ENCODE data around the gene TRPV3. TPM values are rescaled to one million over a fixed set of nuclear protein-coding genes. Genes with fewer than 3 reads are reported as not detected.

Gene TRPV3
- total RNA-seq, 1 donor from 2014 or later: 0.26 TPM

GRCh38 chr17:3547628-3548027, 10.0 kb downstream of the TRPV3 start:
- no peaks in the 10 kb centered on the region for H3K4me1 ChIP-seq
- H3K27me3 ChIP-seq: no peaks in the 10 kb centered on the region
- DNase-seq (no peak), ATAC-seq (no peak)
- H3K27ac ChIP-seq: no peak overlapping the region
- no peak overlapping the region for H3K4me3 ChIP-seq
- intact Hi-C loops (cut with DNase I): no loop called here
- no peak for TF ChIP-seq CTCF (IDR thresholded peaks at IDR 0.05)
- H3K36me3 ChIP-seq: no peaks in the 10 kb centered on the region
- H3K9me3 ChIP-seq: no peaks in the 10 kb centered on the region

- H3K27ac ChIP-seq: no peak overlapping the region
- no peaks in the 10 kb centered on the region for H3K27me3 ChIP-seq
- no peak overlapping the region for H3K4me3 ChIP-seq
- no peak for DNase-seq
- no peak for TF ChIP-seq CTCF (IDR thresholded peaks at IDR 0.05)
- H3K9me3 ChIP-seq: no peaks in the 10 kb centered on the region
- intact Hi-C loops (cut with DNase I): no loop called here
- H3K36me3 ChIP-seq: no peaks in the 10 kb centered on the region
- H3K4me1 ChIP-seq: no peaks in the 10 kb centered on the region
- ATAC-seq: no peak
Measured at GRCh38 chr17:3546997-3547396, 10.6 kb downstream of the TRPV3 start.

- intact Hi-C loops (cut with DNase I): no loop called here
- Histone ChIP-seq H3K9me3 (no peaks in the 10 kb centered on the region), H3K4me1 (no peaks in the 10 kb centered on the region), H3K27ac (no peak overlapping the region), H3K27me3 (no peaks in the 10 kb centered on the region), H3K36me3 (no peaks in the 10 kb centered on the region), H3K4me3 (no peak overlapping the region)
- ATAC-seq: no peak
- no peak for DNase-seq
- TF ChIP-seq CTCF (IDR thresholded peaks at IDR 0.05): no peak
Measured at GRCh38 chr17:3546521-3546920, 11.1 kb downstream of the TRPV3 start.

- no peak for DNase-seq
- Histone ChIP-seq H3K4me1 (no peaks in the 10 kb centered on the region), H3K27ac (no peak overlapping the region), H3K4me3 (no peak overlapping the region), H3K27me3 (no peaks in the 10 kb centered on the region), H3K36me3 (no peaks in the 10 kb centered on the region), H3K9me3 (no peaks in the 10 kb centered on the region)
- ATAC-seq: no peak
- no peak for TF ChIP-seq CTCF (IDR thresholded peaks at IDR 0.05)
- intact Hi-C loops (cut with DNase I): no loop called here
Measured at GRCh38 chr17:3545151-3545550, 12.5 kb downstream of the TRPV3 start.

- ATAC-seq (no peak), DNase-seq (no peak)
- H3K27ac ChIP-seq: no peak overlapping the region
- H3K4me3 ChIP-seq: no peak overlapping the region
- H3K9me3 ChIP-seq: no peaks in the 10 kb centered on the region
- intact Hi-C loops (cut with DNase I): no loop called here
- H3K27me3 ChIP-seq: no peaks in the 10 kb centered on the region
- no peak for TF ChIP-seq CTCF (IDR thresholded peaks at IDR 0.05)
- no peaks in the 10 kb centered on the region for H3K36me3 ChIP-seq
- H3K4me1 ChIP-seq: no peaks in the 10 kb centered on the region
Measured at GRCh38 chr17:3544365-3544764, 13.2 kb downstream of the TRPV3 start.

GRCh38 chr17:3543453-3543852, 14.2 kb downstream of the TRPV3 start:
- H3K27me3 ChIP-seq: no peaks in the 10 kb centered on the region
- no peaks in the 10 kb centered on the region for H3K9me3 ChIP-seq
- no peak overlapping the region for H3K4me3 ChIP-seq
- DNase-seq (no peak), ATAC-seq (no peak)
- intact Hi-C loops (cut with DNase I): no loop called here
- H3K4me1 ChIP-seq: no peaks in the 10 kb centered on the region
- no peak overlapping the region for H3K27ac ChIP-seq
- no peak for TF ChIP-seq CTCF (IDR thresholded peaks at IDR 0.05)
- no peaks in the 10 kb centered on the region for H3K36me3 ChIP-seq

Measured in upper lobe of right lung (tissue), 1 donor.